GM19372 (cell line): ENCODE data around the gene RALGPS1.
"Not testable (repeated sequence)": the region's sequence is repeated elsewhere in the genome, so short reads cannot be mapped to it uniquely, and the experiment has no call there.

Experiments used
- ATAC-seq: cut with Tn5 transposase; IDR thresholded peaks from one replicate; pipeline ENCODE4 v1.9.1; 2021; ENCODE audit warnings: mild to moderate bottlenecking, low read depth, moderate library complexity; ENCODE audit not compliant: unreplicated experiment

RALGPS1 gene

DNA sequence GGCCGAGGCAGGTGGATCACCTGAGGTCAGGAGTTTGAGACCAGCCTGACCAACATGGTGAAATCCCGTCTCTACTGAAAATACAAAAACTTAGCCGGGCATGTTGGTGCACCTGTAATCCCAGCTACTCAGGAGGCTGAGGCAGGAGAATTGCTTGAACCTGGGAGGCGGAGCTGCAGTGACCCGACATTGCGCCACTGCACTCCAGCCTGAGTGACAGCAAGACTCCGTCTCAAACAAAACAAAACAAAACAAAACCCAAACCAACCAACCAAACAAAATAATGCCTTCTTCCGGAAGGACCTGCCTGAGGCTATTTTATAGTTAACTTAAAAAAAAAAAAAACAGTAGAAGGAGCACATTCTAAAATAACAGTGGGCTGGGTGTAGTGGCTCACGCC is 103.4 kb downstream of the RALGPS1 start:
- not testable (repeated sequence) for ATAC-seq

DNA sequence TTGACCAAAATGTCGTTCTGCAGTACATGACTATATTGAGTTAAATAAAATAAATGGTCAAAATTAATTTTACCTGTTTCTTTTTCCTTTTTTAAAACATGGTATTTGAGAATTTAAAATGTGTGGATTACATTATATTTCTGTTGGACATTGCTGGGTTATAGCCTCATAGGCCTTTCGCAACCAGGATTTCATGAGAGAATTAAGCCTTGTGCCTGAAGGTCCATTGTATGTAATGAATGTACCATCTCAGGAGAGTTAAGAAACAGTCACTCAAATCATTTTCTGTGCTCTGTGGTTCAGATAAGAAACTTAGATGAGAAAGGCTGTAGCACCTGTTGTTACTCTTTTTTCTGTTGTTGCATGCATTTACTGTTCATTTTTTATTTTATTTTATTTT is 104.4 kb downstream of the RALGPS1 start:
- no peak for ATAC-seq

DNA sequence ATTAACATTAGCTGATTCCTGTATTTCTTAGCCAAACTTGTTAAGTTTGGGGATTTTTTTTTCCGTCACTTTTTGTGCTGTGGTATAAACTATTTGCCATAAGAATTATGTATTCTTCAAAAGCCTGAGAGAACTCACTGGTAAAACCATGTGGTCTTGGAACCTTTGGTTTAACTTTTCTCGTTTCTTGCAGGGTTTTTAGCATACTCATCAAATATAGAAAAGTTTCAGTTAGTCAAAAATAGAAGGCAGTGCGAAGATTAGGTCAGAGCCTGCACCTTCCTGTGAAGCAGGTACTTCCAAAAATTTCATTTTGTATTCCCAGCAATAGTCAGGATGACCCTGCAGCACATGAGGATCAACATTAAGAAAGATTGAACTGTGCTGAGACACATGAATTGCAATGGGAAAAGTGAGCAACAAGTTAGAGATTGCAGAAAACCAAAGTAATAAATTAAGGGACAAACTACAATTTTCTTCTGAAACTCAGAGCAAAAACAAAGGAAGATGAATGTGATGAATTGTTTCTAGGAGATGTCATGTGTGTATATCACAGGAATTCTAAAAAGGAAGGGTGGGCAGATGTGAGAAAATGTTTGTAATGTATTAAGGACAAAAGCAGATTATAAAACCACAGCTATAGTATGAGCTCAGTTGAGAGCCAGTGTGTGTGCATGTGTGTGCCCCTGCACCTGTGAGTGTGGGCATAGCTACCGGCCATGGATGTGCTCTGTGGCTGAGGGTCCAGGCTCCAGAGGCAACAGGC is 105.6 kb downstream of the RALGPS1 start:
- no peak for ATAC-seq

DNA sequence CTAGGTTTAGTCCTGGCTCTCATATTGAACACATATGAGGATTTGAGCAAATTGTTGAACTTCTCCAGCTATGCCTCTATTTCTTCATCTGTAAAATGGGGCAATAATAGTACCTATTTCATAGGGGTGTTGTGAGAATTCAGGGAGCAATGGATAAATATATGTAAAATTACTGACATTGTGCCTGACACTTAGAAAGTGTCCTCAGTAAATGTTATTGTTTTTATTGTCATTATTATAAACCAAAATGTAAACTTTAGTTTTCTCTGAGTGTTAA is 106.2 kb downstream of the RALGPS1 start:
- ATAC-seq, result no peak

DNA sequence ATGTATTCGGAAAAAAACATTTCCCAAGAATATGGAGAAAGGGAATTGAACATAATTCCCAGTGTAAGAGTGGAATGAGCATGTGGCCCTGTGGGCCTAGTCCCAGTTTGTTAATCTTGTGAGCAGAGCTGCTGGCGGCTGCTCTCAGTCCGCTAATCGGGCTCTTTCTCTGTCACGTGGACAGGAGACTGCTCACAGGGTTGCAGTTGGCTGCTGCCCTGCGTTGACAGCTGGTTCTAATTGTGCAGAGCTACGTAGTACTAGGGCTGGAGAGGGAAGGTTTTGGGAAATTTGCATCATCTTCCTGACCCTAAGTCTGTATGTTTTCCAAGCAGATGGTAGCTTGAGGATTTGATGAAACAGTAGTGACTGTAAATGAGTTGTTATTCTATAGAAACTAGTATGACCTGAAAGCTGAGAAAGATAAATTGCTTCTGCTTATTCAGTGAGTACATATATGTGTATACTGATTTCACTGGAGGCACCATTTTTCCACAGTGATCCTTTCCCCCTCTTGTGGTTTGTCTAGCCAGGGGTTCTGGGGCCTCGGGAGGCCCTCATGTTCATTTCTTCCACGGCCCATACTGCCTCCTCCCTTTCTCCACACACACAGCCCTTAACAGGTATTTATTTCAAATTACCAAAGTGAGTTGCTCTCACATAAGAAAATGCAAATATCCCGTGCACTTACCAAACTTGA is 107.2 kb downstream of the RALGPS1 start:
- no peak for ATAC-seq

DNA sequence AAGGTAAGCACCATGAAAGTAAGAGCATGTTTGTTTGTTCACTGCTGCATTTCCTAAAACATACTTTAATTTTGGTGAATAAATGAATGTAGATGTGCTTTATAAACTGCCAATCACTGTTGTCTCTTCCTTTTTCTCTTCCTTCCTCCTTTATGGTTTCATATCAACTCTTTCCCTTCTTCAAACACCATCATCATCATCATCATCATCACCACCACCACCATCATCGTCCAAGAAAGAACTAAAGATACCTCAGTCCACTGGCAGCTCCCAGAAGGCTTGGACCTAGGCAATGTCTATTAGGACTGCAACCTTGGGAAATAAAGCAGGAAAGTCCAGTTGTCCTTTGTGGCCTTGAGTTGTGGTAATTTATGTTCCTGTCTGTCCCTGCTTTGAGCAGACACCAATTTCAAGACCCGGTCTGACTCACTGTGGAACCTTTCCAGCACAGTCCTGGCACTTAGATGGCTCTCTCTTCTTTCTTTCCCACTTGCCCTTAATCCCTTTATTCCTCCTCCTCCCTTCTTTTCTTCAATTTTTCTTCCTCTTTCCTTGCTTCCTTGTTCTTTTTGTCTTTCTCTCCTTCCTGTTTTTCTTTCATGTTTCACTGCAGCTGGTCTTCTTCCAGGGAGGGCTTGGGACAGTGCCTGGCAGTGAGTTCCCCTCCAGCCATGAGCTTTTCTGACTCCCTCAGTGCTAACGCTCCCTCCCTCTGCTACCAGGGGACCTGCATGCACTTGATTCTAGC is 108.5 kb downstream of the RALGPS1 start:
- no peak for ATAC-seq

DNA sequence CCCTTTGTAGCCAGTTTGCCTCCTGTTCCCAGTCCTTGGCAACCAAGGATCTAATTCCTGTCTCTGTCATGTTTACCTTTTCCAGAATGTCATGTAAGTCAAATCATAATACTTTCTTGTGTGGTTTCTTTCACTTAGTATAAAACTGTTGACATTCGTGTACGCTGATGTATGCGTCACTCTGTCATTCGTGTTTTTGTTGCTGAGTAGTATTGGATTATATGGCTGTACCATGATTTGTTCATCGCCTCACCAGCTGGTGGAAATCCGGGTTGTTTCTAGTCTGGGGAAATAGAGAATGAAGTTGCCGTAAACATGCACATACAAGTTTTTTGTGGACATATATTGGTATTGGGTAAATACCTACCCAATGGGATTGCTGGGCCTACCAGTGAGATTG is 110.5 kb downstream of the RALGPS1 start:
- ATAC-seq, result no peak

DNA sequence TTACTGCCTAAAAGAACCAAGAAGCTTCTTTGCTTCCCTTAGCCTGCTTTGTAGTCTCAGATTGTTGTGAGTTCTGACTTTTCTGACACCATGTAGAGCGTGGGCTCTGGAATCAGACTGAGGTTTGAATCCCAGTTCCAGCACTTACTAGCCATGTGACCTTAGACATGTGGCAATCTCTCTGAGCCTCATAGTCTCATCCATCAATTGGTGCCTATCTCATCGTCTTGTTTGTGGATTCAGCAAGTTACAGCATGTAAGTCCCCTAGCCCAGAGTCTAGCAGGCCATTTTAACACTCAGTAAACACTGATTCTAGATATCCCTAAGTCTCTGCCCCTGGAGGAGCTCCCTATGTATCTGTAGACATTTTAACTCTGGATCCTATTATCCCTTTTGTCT is 113.1 kb downstream of the RALGPS1 start:
- no peak for ATAC-seq

DNA sequence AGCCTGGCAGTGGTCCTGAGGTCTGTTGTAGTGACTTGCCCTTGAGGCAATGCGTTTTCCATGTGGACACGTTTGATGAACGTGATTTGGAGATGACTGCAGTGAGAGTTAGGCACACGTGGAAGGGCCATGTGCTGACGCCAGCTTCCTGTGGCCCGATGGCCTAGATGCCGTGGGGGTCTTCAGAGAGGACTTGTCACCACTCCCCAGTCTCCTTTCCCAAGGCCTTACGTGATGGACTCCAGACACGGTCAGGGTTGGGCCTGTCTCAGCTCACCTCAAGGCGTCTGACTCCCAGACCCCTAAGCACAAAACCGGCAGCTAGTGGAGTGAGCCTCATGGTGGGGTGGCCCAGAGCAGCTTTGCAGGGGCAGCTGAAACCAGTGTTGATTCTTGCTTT is 115.0 kb downstream of the RALGPS1 start:
- ATAC-seq, result no peak

DNA sequence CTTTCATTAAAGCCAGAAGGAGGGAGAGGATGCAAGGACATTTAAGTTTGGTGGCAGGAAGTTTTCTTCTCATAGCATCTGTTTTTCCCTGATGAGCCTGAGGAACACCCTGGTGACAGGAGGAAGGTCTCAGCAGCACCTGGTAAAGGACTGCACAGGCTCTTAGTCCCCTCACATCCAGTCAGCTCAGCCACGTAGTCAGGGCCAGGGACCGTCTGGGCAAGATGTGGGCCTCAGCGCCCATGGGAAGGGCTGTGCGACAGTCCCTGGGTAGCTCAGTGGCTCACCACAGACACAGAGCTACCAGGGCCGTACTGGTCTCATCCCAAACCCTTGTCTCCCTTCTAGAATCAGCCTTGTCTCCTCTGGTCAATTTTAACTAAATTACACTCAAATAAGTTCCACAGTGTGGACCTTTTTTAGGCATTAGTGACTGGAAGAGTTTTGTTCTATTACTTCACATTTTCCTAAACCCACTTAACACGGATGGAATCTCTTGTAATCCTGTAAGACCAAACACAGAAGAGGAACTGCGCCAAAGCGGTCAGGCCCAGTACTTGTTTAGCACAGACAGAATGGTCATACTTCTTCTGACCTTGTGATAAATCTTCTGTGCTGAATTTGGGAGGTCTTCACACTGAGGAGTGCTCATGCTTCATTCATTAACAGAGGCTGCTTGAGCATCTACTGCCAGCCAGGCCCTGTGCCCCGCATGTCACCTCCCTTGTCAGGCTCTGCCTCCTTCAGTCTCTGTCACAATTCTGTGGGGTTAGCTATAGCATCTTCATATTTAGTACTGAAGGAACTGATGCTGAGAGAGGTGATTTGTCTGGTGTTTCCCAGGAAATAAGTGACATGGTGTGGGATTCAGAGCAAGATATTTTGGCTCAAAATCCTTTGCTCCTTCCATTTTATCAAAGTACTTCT is 116.5 kb downstream of the RALGPS1 start:
- ATAC-seq, result no peak

DNA sequence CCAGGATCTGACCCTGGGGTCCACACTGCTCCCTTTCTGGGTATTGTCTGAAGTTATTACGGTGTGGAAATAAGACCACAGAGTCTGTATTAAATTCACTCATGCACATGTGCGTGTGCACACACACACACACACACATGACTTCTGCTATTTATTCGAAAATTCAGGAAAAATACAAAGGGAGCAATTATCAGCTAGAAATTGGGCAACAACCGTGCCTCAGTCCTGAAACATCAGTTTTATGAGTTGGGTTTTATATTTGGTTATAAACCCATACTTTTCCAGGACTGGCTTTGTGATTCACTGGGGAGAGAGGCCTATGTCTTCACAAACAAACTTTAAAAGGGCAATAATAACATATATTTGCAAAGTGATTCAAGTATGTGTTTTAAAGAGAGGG is 117.7 kb downstream of the RALGPS1 start:
- ATAC-seq, result no peak

DNA sequence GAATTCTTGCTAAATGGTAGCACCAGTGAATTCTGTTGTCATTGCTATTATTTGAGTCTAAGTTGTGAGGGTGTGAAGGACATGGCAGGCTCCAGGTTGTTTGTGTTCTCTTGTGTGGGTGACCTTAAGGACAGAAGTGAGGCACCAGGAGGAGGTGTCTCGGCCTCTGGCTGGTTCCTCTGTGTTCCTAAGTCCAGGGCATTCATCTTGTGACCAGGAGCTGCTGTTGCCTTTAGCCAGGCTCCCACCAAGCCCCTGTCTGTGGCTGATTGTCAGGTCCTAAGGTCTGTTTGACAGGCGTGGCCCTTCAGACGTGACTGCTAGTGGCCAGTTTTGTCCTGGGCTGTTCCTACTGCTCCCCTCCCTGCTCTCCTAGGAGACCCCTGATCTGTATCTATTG is 118.5 kb downstream of the RALGPS1 start:
- no peak for ATAC-seq

DNA sequence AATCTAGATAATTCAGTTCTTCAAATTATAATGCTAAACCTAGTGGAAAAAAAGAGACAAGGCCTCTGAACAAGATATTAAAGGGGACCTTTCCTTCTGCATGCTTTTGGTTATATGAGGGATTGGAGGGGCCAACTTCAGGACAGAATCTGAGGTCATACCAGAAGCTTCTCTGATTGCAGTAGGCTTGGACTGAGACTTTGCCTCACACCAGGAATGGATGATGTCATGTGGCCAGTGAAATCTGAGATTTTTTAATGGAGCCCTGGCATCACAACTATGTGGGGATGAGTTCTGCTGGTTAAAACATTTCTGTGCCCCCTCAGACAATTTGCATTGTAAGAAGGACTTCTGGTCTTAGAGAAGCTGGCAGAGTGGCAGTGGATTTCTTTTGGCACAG is 119.2 kb downstream of the RALGPS1 start:
- no peak for ATAC-seq

DNA sequence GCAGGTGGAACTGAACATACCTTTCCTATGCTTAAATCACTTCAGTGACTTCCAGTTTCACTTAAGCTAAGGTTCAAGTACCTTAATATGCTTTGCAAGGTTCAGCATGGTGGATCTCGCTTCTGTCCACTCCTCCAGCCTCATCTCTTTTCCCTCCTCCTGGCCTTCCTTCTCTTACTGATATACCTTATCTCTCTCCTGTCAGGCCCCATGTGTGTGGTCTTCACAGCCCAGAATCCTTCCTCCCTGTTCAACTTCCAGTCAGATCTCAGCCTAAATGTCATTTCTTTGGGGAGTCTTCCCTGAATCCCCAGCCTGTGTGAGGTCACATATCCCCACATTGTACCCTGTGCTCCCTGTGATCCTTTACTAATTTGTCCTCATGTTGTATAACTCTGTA is 120.1 kb downstream of the RALGPS1 start:
- ATAC-seq, result no peak

DNA sequence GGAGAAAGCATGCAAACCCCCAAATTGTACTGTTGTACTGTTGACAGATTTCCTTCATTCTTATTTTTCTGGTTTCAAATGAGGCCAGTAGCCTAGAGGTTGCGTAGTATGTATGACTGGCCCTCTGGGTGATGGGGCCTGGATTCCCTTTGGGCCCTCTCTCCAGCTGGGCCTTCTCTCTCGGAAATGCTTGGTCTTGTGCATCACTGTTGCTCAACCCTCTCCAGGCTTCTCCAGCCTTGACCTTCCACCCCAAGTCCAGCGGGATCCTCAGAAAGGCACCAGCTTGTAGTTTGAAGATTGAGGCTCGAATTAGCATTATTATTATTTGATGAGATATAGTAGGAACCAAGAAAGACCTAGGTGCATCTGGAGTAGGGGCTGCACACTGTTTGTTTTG is 120.8 kb downstream of the RALGPS1 start:
- ATAC-seq, result no peak

DNA sequence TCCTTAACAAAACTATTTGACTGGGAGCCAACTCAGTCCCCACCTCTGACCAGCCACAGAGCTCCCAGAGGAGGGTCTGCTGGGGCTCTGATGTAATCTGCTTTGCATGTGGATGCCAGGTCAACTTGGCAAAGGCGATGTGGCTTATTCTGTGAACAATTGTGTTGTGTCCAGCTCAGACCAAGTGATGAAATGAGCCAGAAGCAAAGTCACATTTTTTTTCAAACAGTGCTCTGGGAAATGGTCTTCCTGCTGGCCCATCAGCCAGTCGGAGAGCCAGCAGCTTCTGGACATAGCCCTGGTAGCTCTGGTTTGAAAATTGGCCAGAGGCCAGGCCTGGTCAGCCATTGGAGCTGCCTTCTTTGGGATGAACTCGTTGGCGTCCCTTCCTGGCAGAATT is 121.4 kb downstream of the RALGPS1 start:
- no peak for ATAC-seq

DNA sequence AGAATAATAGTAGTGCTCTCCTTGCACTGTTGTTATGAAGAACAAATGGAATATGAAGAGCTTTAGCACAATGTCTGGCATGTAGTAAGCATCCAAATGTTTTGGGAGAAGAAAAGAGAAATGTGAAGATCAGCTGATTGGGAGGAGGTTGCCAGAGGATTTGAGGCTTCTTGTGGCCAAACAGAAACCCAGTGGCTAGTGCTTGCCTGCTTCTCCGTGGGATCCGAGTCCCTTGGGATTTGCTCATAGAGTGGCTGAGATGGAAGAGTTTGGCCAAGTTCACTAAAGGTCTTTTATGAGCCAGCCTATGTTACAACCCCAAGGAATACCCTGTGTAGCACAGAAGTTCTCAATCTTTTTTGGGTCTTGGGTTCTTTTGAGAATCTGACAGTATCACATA is 121.9 kb downstream of the RALGPS1 start:
- no peak for ATAC-seq

DNA sequence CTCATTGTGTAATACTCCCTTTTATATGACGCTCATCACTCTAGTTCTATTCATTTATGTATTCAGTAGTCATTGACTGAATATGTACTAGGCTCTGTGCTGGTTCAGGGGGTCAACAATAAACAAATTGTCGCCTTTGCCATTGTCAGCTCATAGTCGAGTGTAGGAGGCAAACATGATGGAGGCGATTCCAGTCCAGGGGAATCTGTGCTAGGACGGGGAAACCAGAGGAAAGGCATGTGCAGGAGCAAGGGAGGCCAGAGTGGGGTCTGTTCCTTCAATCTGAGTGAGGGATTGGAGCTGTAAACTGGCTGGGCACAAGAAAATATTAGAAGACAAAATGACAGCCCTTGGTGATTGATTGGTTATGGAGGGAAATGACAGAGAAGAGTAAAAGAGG is 123.9 kb downstream of the RALGPS1 start:
- ATAC-seq, result no peak

DNA sequence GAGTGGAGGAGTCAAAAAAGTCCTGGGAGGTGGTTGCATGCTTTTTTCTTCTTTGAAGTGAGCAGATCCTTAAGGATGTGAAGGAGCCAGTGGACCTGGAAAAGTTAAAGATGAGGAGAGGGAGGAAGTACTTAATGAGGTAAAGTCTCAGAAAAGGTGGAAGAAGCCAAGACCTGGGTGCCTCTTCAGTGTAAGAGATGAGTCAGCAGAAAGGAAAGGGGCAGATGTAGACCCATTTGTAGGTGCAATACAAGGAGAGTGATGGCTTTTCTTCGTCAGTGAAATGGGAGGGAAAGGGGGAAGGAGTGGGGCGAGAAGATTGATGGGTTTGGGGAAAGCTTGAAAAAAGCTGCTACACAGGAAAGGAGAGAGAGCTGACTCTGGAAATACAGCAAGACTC is 124.9 kb downstream of the RALGPS1 start:
- ATAC-seq, result no peak

DNA sequence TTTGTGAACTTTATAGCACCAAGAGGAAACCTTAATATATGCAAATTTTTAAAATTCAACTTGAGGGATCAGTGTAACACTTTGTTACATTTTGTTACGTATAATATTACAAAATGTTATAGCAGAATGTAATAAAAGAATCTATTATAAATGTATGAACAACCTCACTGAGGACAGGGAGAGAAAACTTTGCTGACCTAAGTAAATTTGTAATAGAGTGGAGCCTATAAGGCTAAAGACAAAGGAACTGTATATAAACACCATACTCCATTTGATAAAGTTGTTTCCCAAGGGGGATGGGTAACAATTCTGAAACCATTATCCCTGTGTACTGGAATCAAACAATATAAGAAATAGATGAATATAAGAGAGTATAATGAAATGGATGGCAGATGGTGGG is 130.6 kb downstream of the RALGPS1 start:
- no peak for ATAC-seq

DNA sequence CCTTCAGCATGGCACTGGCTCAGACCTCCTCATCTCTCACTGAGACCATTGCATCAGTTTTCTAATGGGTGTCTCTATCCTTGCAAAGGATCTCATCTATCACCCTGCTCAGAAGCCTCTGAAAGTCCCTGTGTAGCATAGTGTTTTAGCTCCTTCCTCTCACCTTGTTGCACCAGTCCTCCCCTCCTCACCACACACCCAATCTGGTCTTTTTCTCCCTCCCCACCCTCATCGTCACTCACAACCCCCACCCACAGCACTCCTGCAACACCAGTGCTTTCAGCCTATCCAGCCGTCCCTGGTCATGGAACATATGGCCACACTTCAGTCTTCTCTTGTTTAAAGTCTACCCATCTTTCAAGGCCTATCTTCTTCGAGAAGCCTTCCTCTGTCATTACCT is 133.4 kb downstream of the RALGPS1 start:
- no peak for ATAC-seq
